ENCODE results near the gene SETD1A. TPM values are rescaled to one million over a fixed set of nuclear protein-coding genes. Genes with fewer than 3 reads are reported as not detected.
A peak's percentile ranks its signal among the peaks of the same experiment; 100 is the strongest.

The SETD1A gene
- polyA plus RNA-seq, 2 of the 4 experiments (the other 2 are of a cell fraction), result 2.0 to 21.2 TPM

- ATAC-seq (no peak), DNase-seq (ENCODE audit: low read depth in 1 of 2, low spot score in 1 of 2) (no peak), FAIRE-seq (no peak)
- Histone ChIP-seq H3K9me3 (no peaks in the 10 kb centered on the region), H3K4me1 (peaks cover 19% of the 10 kb centered on the region), H3K27ac (peak overlapping the region in 1 of 2 experiments; percentile 99; a peak in 3 of 6 replicates), H3K4me3 (no peak overlapping the region), H3K4me2 (no peak overlapping the region)
- ChIA-PET CTCF (interaction anchor here (1.3 to 2.4 kb wide), 2 partner anchors 12 to 103 kb away, joined by 6 to 10 read pairs; no protein-coding TSS in a partner anchor), POLR2A (no interaction called here)
- 60% methylated on average over 1 of the region's 3 CpGs for WGBS (ENCODE audit: missing lambda C conversion rate)
- TF ChIP-seq RAD21 (conservative IDR thresholded peaks at IDR 0.05 in 1 of 2, IDR thresholded peaks at IDR 0.05 in 1 of 2), result no peak
- TF ChIP-seq MAZ (IDR thresholded peaks at IDR 0.05; ENCODE audit: borderline replicate concordance, low read depth, low read length), result no peak
Measured at GRCh38 chr16:30947541-30947858, 10.1 kb upstream of the SETD1A start.

DNA sequence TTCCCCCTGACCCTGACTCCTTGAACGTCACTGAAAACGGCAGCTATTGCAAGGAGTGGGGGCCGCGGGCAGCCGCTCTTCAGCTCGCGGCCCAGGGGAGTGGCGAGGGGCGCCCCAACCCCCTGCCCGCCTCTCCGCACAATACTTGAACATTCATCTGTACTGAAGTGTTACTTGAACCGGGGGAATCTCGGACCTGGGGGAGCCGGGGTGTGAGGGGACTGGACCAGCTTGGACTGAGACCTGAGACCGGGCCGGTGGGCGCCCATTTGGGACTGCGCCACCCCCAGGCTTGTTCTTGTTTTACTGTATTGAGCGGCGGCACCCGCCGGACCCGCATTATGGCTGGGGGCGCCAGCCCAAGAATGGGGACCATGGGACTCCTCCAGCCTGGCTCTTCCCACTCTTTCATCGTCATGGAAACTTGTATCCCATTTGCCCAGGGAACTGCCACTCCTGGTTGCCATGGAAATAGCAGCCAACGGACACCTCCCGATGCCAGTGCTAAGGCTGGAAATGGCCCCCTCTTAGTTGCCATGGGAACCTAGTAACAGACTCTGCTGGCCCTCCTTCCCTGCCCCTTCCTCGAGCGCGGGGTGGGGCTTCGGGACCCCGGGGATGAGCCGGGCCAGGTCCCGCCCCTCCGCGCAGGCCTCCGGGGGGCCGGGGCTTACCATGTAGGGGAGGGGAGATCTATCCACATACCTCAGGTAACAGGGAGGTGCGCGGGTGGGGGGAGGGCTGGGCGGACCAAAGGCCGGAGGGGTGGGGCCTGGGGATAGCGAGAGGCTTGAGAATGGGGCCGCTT lies 9.5 kb upstream of the SETD1A start:
- ATAC-seq (peak; percentile 75 to 85), DNase-seq (ENCODE audit: low read depth in 1 of 2, low spot score in 1 of 2) (peak; percentile 87 to 98), FAIRE-seq (no peak)
- H3K4me1 ChIP-seq, result peaks cover 19% of the 10 kb centered on the region
- H3K4me2 ChIP-seq, result peak overlapping the region; percentile 88
- TF ChIP-seq MYC (IDR thresholded peaks at IDR 0.05; ENCODE audit: borderline replicate concordance, low read length) (0 out of 2 replicates have a peak, but pooled peaks have one; percentile 18), ZSCAN20 (CRISPR knock-in tag; IDR thresholded peaks at IDR 0.05) (no peak), GATA3 (IDR thresholded peaks at IDR 0.05; ENCODE audit: borderline replicate concordance) (no peak), MAZ (IDR thresholded peaks at IDR 0.05; ENCODE audit: borderline replicate concordance, low read depth, low read length) (0 out of 2 replicates have a peak, but pooled peaks have one; percentile 16), CBX2 (IDR thresholded peaks at IDR 0.05; ENCODE audit: borderline replicate concordance, low read depth) (no peak), ZFP36 (IDR thresholded peaks at IDR 0.05; ENCODE audit: borderline replicate concordance, partially characterized antibody) (no peak), BHLHE40 (IDR thresholded peaks at IDR 0.05; ENCODE audit: low read depth, low read length) (no peak), REST (IDR thresholded peaks at IDR 0.05) (no peak), RFX5 (IDR thresholded peaks at IDR 0.05) (peak; percentile 41; the same call in 1 of the 2 replicates), SMC3 (IDR thresholded peaks at IDR 0.05) (no peak), FOXS1 (CRISPR knock-in tag; IDR thresholded peaks at IDR 0.05) (no peak)
- TF ChIP-seq, protein P1, sequence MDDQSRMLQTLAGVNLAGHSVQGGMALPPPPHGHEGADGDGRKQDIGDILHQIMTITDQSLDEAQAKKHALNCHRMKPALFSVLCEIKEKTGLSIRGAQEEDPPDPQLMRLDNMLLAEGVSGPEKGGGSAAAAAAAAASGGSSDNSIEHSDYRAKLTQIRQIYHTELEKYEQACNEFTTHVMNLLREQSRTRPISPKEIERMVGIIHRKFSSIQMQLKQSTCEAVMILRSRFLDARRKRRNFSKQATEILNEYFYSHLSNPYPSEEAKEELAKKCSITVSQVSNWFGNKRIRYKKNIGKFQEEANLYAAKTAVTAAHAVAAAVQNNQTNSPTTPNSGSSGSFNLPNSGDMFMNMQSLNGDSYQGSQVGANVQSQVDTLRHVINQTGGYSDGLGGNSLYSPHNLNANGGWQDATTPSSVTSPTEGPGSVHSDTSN (IDR thresholded peaks at IDR 0.05), result peak; percentile 97
- TF ChIP-seq, protein P2, sequence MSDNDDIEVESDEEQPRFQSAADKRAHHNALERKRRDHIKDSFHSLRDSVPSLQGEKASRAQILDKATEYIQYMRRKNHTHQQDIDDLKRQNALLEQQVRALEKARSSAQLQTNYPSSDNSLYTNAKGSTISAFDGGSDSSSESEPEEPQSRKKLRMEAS (IDR thresholded peaks at IDR 0.05), result 0 out of 2 replicates have a peak, but pooled peaks have one; percentile 4
- POLR2A ChIA-PET, result no interaction called here
- CTCF ChIA-PET, result interaction anchor here (1.3 to 2.4 kb wide), 2 partner anchors 13 to 103 kb away, joined by 6 to 10 read pairs; no protein-coding TSS in a partner anchor
- no peaks in the 10 kb centered on the region for H3K9me3 ChIP-seq
- H3K27ac ChIP-seq, result peak overlapping the region; percentile 90 to 99
- WGBS (ENCODE audit: missing lambda C conversion rate), result 73% methylated on average over 27 of the region's 44 CpGs
- H3K4me3 ChIP-seq, result peak overlapping the region; percentile 73

All from A549 (cell line).